Parathyroid adenoma (tissue), 2 donors: Measurements from ENCODE around the gene NEO1.

Source experiments
- H2AFZ ChIP-seq: fragments of 300-600 bp; sonication (generic); one replicate; pipeline ENCODE4 v1.7.0; 2017; ENCODE audit warnings: antibody characterized with exemption, mild to moderate bottlenecking
- H3K27ac ChIP-seq: fragments of 300-600 bp; sonication (generic); one replicate; pipeline ENCODE4 v1.7.0; 2017
- H3K27me3 ChIP-seq: fragments of 300-600 bp; sonication (generic); one replicate; pipeline ENCODE4 v1.7.0; 2017; ENCODE audit warnings: low read length; ENCODE audit not compliant: control insufficient read depth, insufficient read depth
- H3K36me3 ChIP-seq: fragments of 300-600 bp; sonication (generic); one replicate; pipeline ENCODE4 v1.7.0; 2017; ENCODE audit warnings: low read length; ENCODE audit not compliant: control insufficient read depth, insufficient read depth
- H3K4me1 ChIP-seq: fragments of 300-600 bp; sonication (generic); one replicate; pipeline ENCODE4 v1.7.0; 2017; ENCODE audit warnings: control low read depth
- H3K4me2 ChIP-seq: fragments of 300-600 bp; sonication (generic); one replicate; pipeline ENCODE4 v1.7.0; 2017; ENCODE audit warnings: low read length
- H3K4me3 ChIP-seq: fragments of 300-600 bp; sonication (generic); one replicate; pipeline ENCODE4 v1.7.0; 2017; ENCODE audit warnings: low read depth, low read length
- H3K79me2 ChIP-seq: fragments of 300-600 bp; sonication (generic); one replicate; pipeline ENCODE4 v1.7.0; 2017; ENCODE audit warnings: control low read depth
- H3K9ac ChIP-seq: fragments of 300-600 bp; sonication (generic); one replicate; pipeline ENCODE4 v1.7.0; 2017; ENCODE audit warnings: mild to moderate bottlenecking
- H3K9me3 ChIP-seq: fragments of 300-600 bp; sonication (generic); one replicate; pipeline ENCODE4 v1.7.0; 2017; ENCODE audit warnings: low read length; ENCODE audit not compliant: control insufficient read depth
- CTCF ChIP-seq: fragments of 300-600 bp; sonication (generic); IDR thresholded peaks from one replicate; pipeline ENCODE4 v1.7.0; 2017; ENCODE audit warnings: antibody characterized with exemption, mild to moderate bottlenecking
- donor health status: primary hyperparathyroidism.

The NEO1 gene

GRCh38 chr15:73141216-73141900 is 89.1 kb downstream of the NEO1 start:
- Histone ChIP-seq H3K4me2 (no peak overlapping the region), H3K79me2 (no peaks in the 10 kb centered on the region), H3K36me3 (no peaks in the 10 kb centered on the region), H3K27me3 (no peaks in the 10 kb centered on the region), H3K4me1 (no peaks in the 10 kb centered on the region), H3K4me3 (no peak overlapping the region), H2AFZ (no peak overlapping the region), H3K9me3 (no peaks in the 10 kb centered on the region), H3K9ac (no peak overlapping the region), H3K27ac (no peak overlapping the region)
- no peak for TF ChIP-seq CTCF

- H3K27ac ChIP-seq = no peak overlapping the region
- H3K4me2 ChIP-seq = no peak overlapping the region
- H3K4me1 ChIP-seq = no peaks in the 10 kb centered on the region
- no peaks in the 10 kb centered on the region for H3K9me3 ChIP-seq
- no peak overlapping the region for H3K9ac ChIP-seq
- no peaks in the 10 kb centered on the region for H3K27me3 ChIP-seq
- no peak for TF ChIP-seq CTCF
- H3K4me3 ChIP-seq = no peak overlapping the region
- H3K79me2 ChIP-seq = no peaks in the 10 kb centered on the region
- no peak overlapping the region for H2AFZ ChIP-seq
- no peaks in the 10 kb centered on the region for H3K36me3 ChIP-seq
These were observed 90.8 kb downstream of the NEO1 start for GRCh38 chr15:73142802-73143762.

- no peak overlapping the region for H3K27ac ChIP-seq
- no peak for TF ChIP-seq CTCF
- no peaks in the 10 kb centered on the region for H3K4me1 ChIP-seq
- H2AFZ ChIP-seq = no peak overlapping the region
- no peaks in the 10 kb centered on the region for H3K27me3 ChIP-seq
- H3K9ac ChIP-seq = no peak overlapping the region
- no peaks in the 10 kb centered on the region for H3K79me2 ChIP-seq
- no peak overlapping the region for H3K4me2 ChIP-seq
- H3K9me3 ChIP-seq = no peaks in the 10 kb centered on the region
- no peak overlapping the region for H3K4me3 ChIP-seq
- no peaks in the 10 kb centered on the region for H3K36me3 ChIP-seq
These were observed 91.5 kb downstream of the NEO1 start for GRCh38 chr15:73143763-73144155.

GRCh38 chr15:73146419-73146818 is 94.2 kb downstream of the NEO1 start:
- no peak overlapping the region for H3K27ac ChIP-seq
- no peaks in the 10 kb centered on the region for H3K27me3 ChIP-seq
- no peaks in the 10 kb centered on the region for H3K9me3 ChIP-seq
- no peak overlapping the region for H3K4me3 ChIP-seq
- no peak overlapping the region for H3K4me2 ChIP-seq
- H3K36me3 ChIP-seq = no peaks in the 10 kb centered on the region
- H3K9ac ChIP-seq = no peak overlapping the region
- no peaks in the 10 kb centered on the region for H3K4me1 ChIP-seq
- H3K79me2 ChIP-seq = no peaks in the 10 kb centered on the region
- no peak for TF ChIP-seq CTCF
- no peak overlapping the region for H2AFZ ChIP-seq
